GM21717 (cell line): ENCODE measurements around the gene CDKN2B.
A peak's percentile ranks its signal among the peaks of the same experiment; 100 is the strongest.

ENCODE experiments used
- ATAC-seq: cut with Tn5 transposase; IDR thresholded peaks from one replicate; pipeline ENCODE4 v1.9.1; 2021; ENCODE audit warnings: mild to moderate bottlenecking, moderate library complexity; ENCODE audit not compliant: unreplicated experiment

Gene CDKN2B

GRCh38 chr9:22036866-22037626 is 27.9 kb upstream of the CDKN2B start:
- ATAC-seq, result no peak

GRCh38 chr9:22035591-22036011 is 26.5 kb upstream of the CDKN2B start:
- no peak for ATAC-seq

GRCh38 chr9:22033012-22033630 is 24.0 kb upstream of the CDKN2B start:
- ATAC-seq, result no peak

- ATAC-seq, result no peak
Measured at GRCh38 chr9:22031655-22032411, 22.7 kb upstream of the CDKN2B start.

GRCh38 chr9:22030101-22030598 is 21.0 kb upstream of the CDKN2B start:
- ATAC-seq, result no peak

- no peak for ATAC-seq
Measured at GRCh38 chr9:22029231-22029630, 20.1 kb upstream of the CDKN2B start.

GRCh38 chr9:22028394-22028793 is 19.3 kb upstream of the CDKN2B start:
- ATAC-seq, result no peak

- no peak for ATAC-seq
Measured at GRCh38 chr9:22026696-22027095, 17.6 kb upstream of the CDKN2B start.

- ATAC-seq, result no peak
Measured at GRCh38 chr9:22022396-22022795, 13.3 kb upstream of the CDKN2B start.

GRCh38 chr9:22010866-22011625 is 1.9 kb upstream of the CDKN2B start:
- ATAC-seq, result no peak

- ATAC-seq, result peak; percentile 15
Measured at GRCh38 chr9:22009506-22009867, 382 bp upstream of the CDKN2B start.

- no peak for ATAC-seq
Measured at GRCh38 chr9:22008384-22008716, 755 bp downstream of the CDKN2B start.

- ATAC-seq, result no peak
Measured at GRCh38 chr9:22005702-22006606, 3.2 kb downstream of the CDKN2B start.

GRCh38 chr9:22005021-22005701 is 3.9 kb downstream of the CDKN2B start:
- ATAC-seq, result no peak

GRCh38 chr9:22002038-22002437 is 7.1 kb downstream of the CDKN2B start:
- no peak for ATAC-seq

GRCh38 chr9:21998026-21998425 is 11.1 kb downstream of the CDKN2B start:
- no peak for ATAC-seq

- no peak for ATAC-seq
Measured at GRCh38 chr9:21997480-21997879, 11.6 kb downstream of the CDKN2B start.

- no peak for ATAC-seq
Measured at GRCh38 chr9:21996858-21997257, 12.2 kb downstream of the CDKN2B start.

GRCh38 chr9:21996438-21996837 is 12.7 kb downstream of the CDKN2B start:
- no peak for ATAC-seq
